H7 (cell line): ENCODE measurements around the gene WDR7. TPM values are rescaled to one million over a fixed set of nuclear protein-coding genes. Genes with fewer than 3 reads are reported as not detected.
"Not testable (repeated sequence)": the region's sequence is repeated elsewhere in the genome, so short reads cannot be mapped to it uniquely, and the experiment has no call there.

Experiments
- DNase-seq: peaks from one replicate; pipeline ENCODE4 v3.0.0; 2012
- H3K27me3 ChIP-seq: 2 replicates; pipeline ENCODE4 v1.6.0; 2011; ENCODE audit warnings: mild to moderate bottlenecking, low read length; ENCODE audit not compliant: control insufficient read depth, insufficient read depth
- H3K36me3 ChIP-seq: replicated peaks from 2 replicates; pipeline ENCODE4 v1.5.1; 2011; ENCODE audit warnings: low read length; ENCODE audit not compliant: control insufficient read depth, insufficient read depth
- H3K4me3 ChIP-seq: 2 replicates; pipeline ENCODE4 v1.5.1; 2011; ENCODE audit warnings: low read depth, mild to moderate bottlenecking, control low read depth, low read length, moderate library complexity; ENCODE audit not compliant: insufficient read depth
- total RNA-seq: library from RNA; depleted of rRNA; stranded (reverse); fragments of >200 nt; shearing (Covaris generic); gene quantifications from 2 replicates; pipeline ENCODE4 v1.2.3, GENCODE V29; 2014

Gene WDR7
- total RNA-seq, 1 experiment from 2014 or later, result 6.2 TPM

- Histone ChIP-seq H3K36me3 (no peaks in the 10 kb centered on the region), H3K27me3 (no peaks in the 10 kb centered on the region), H3K4me3 (no peak overlapping the region)
- no peak for DNase-seq
Measured at GRCh38 chr18:56645415-56646016, 5.6 kb upstream of the WDR7 start.

DNA sequence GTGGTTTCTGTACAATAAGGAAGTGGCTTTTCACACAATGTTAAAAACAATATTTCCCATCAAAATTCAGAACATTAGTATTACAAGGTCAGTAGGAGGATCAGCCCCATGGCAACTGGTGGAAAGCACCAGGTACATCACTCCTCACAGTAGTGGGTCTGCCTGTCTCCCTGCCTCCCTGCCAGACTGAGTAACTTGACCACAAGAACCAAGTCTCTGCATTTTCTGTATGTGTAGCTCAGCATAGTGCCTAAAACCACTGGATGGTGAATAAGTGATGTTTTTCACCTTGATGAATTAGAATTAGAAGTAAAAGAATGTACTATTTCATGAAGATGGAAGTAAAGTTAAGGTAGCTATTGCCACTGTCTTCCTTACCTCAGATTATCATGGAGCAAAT lies 4.1 kb upstream of the WDR7 start:
- H3K4me3 ChIP-seq, result no peak overlapping the region
- DNase-seq, result no peak
- H3K36me3 ChIP-seq, result no peaks in the 10 kb centered on the region
- H3K27me3 ChIP-seq, result no peaks in the 10 kb centered on the region

- Histone ChIP-seq H3K27me3 (no peaks in the 10 kb centered on the region), H3K36me3 (no peaks in the 10 kb centered on the region), H3K4me3 (no peak overlapping the region)
- DNase-seq, result no peak
Measured at GRCh38 chr18:56647951-56648893, 2.9 kb upstream of the WDR7 start.

DNA sequence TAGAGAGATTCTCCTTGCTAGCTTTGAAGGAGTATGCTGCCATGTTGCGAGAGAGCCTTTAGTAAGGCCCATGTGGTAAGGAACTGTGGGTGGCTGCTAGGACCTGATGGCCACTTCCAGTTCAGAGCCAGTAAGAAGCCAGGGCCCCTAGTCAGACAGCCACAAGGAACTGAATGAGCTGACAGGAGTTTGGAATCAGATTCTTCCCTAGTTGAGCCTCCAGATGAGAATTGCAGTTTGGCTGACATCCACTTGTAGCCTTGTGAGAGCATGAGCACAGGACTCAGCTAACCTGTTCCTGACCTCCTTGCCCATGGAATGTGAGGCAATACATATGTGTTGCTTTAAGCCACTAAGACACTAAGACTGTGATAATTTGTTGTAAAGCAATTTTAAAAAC lies 1.2 kb upstream of the WDR7 start:
- Histone ChIP-seq H3K27me3 (no peaks in the 10 kb centered on the region), H3K4me3 (no peak overlapping the region), H3K36me3 (no peaks in the 10 kb centered on the region)
- DNase-seq, result no peak

DNA sequence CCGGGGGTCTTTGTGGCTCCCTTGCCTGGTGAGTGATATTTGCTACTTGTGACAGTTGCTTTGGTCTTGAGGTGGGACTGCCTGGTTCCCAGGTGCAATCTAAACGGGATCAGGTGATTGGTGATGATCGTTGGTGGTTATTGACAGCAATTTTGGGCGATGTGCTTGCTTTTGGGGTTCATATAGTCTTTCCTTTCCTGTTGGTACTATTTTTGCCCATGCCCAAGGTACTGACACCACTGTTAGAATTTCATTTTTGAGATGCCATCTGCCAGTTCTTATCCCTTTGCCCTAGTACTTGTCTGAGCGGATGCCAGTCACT lies 573 bp downstream of the WDR7 start:
- H3K4me3 ChIP-seq, result peak overlapping the region; percentile 80
- H3K36me3 ChIP-seq, result no peaks in the 10 kb centered on the region
- DNase-seq, result no peak
- H3K27me3 ChIP-seq, result no peaks in the 10 kb centered on the region

DNA sequence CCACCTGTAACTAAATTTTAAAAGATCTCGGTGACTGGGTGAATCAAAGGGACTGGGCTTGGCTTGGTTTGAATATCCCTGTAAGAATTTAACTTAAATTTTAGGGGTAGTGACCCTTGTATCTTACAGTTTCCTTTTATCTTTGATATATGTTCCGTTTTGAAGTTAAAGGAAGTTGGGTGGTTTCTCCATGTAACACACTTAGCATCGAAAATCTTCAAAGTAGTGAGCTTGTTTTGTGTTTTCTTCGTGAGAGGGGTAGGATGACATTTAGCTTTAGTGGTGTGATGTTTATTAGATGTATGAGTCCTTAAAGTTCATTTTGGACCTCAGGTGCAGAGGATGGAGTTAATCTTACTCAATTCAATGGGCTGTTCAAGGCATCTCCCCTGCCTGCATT lies 1.6 kb downstream of the WDR7 start:
- Histone ChIP-seq H3K4me3 (no peak overlapping the region), H3K36me3 (no peaks in the 10 kb centered on the region), H3K27me3 (no peaks in the 10 kb centered on the region)
- no peak for DNase-seq

- not testable (repeated sequence) for H3K27me3 ChIP-seq, DNase-seq, H3K4me3 ChIP-seq
Measured at GRCh38 chr18:56654280-56654679, 3.1 kb downstream of the WDR7 start.

GRCh38 chr18:56658261-56658660 lies 7.1 kb downstream of the WDR7 start:
- H3K4me3 ChIP-seq, result no peak overlapping the region
- no peaks in the 10 kb centered on the region for H3K27me3 ChIP-seq
- DNase-seq, result no peak
- no peaks in the 10 kb centered on the region for H3K36me3 ChIP-seq

More at GRCh38 chr18:56654280-56654679, 3.1 kb downstream of the WDR7 start:
- not testable (repeated sequence) for H3K36me3 ChIP-seq

DNA sequence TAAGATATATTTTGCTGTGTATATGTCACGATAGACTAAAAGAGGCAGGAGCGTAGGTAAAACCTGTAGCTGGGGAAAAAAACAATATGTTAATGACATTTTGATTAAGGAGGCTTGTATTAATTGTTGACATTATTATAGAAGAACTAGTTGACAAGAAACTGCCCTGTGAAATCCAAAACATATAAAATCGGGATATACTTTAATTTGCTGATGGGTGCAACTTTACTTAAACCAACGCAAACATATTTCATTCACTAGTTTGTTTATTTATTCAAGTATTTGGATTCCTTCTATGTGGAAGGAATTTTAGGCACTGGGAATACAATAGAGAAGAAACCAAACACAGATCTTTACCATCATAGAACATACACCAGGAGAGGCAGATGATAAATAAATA lies 8.0 kb downstream of the WDR7 start:
- Histone ChIP-seq H3K36me3 (no peaks in the 10 kb centered on the region), H3K4me3 (no peak overlapping the region), H3K27me3 (no peaks in the 10 kb centered on the region)
- DNase-seq, result no peak

DNA sequence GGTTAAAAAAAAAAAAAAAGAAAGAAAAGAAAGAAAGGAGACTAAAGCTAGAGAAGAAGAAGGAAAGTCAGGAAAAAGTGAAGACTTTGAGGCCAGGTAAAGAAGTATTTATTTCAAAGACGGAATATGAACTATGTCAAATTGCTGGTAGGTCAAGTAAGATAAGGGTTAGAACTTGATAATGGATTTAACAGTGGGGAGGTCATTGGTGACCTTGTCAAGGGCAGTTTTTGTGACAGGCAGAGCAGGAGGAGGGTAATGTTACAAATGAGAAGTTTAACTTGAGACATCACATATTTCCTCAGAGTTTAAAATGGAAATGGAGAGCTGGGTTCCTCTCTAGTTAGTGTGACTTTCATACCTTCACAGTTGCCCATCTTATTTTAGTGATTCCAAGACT lies 9.5 kb downstream of the WDR7 start:
- no peaks in the 10 kb centered on the region for H3K36me3 ChIP-seq
- no peak for DNase-seq
- no peak overlapping the region for H3K4me3 ChIP-seq
- no peaks in the 10 kb centered on the region for H3K27me3 ChIP-seq

DNA sequence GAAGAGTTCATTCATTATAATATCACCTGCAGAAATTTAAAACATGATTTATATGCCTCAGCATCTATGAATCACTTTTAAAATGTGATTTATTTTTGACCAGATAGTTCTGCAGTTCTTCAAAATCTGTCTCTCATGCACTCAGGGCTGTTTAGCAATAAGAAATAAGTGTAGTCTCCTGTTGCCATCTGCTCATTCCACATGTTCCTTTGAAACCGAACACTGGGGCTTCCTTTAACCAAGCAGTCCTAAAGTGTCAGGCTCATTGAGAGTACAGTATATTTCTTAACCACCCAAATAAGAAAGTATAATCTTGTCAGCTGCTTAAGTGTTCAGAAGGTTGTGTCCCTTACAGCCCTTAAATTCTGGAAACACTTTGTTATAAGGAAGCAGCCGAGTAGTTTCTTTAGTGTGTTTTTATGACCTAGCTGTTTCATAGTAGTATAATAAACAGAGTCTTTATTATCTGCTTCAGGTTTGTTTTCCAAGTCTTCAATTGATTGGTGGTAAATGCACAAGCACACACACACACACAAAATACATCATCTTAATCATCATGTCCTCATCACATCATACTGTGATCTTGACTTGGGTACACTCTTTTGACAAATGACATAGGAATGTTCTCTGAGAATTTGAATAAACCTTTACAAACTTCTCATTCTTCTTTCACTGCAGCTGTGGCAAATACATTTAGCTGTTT lies 10.4 kb downstream of the WDR7 start:
- no peak for DNase-seq
- H3K27me3 ChIP-seq, result no peaks in the 10 kb centered on the region
- no peak overlapping the region for H3K4me3 ChIP-seq
- H3K36me3 ChIP-seq, result no peaks in the 10 kb centered on the region

DNA sequence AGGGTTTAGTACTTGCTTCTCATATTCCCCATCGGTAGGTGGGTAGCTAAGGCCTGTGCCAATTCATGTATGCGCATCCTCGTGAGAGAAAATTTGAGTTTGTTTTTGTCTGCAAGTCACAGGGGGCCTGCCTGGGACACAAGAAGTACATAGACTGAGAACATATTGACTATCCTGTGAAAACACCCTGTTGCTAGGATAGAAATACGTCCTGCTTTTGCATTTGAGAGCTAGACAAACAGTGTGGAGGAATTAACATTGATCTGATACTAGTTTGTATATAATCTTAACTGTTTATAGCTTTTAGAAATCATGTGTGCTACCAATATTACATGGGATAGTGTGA lies 10.9 kb downstream of the WDR7 start:
- Histone ChIP-seq H3K27me3 (no peaks in the 10 kb centered on the region), H3K4me3 (no peak overlapping the region), H3K36me3 (no peaks in the 10 kb centered on the region)
- DNase-seq, result no peak

DNA sequence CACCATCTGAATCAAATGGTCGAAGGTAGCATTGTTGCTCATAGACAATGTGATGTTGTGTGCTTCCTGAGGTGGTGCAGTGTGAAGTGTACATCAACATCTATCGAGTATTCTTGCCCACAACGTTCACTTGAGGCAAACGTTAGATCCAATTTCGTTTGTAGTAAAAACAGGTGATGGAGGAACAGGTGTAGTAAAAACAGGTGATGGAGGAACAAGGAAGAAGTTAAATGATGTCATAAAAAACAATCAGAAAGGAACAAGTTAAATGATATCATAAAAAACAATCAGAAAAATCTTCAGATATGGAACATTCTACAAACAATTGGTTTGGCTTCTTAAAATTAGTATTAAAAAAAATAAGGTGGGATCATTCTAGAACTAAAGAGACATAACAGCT lies 11.3 kb downstream of the WDR7 start:
- Histone ChIP-seq H3K4me3 (no peak overlapping the region), H3K27me3 (no peaks in the 10 kb centered on the region), H3K36me3 (no peaks in the 10 kb centered on the region)
- no peak for DNase-seq

DNA sequence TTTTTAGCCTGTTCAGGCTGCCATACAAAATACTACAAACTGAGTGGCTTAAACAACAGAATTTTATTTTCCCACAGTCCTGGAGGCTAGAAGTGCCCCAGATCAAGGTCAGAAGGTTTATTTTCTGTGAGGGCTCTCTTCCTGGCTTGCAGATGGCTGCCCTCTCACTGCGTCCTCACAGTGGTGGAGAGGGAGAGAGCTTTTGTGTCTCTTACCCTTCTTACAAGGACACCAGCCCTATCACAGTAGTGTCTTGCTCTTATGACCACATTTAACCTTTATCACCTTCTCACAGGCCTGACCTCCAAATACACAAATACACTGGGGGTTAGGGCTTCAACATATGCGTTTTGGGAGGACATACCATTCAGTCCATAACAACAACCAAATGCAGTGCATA lies 11.7 kb downstream of the WDR7 start:
- Histone ChIP-seq H3K27me3 (no peaks in the 10 kb centered on the region), H3K36me3 (no peaks in the 10 kb centered on the region), H3K4me3 (no peak overlapping the region)
- no peak for DNase-seq

GRCh38 chr18:56672391-56672790 lies 21.2 kb downstream of the WDR7 start:
- H3K36me3 ChIP-seq, result no peaks in the 10 kb centered on the region
- no peak for DNase-seq
- no peak overlapping the region for H3K4me3 ChIP-seq
- no peaks in the 10 kb centered on the region for H3K27me3 ChIP-seq
